Parathyroid adenoma (tissue), 2 donors: ENCODE data around the gene LLGL1.

Experiments
- H2AFZ ChIP-seq: fragments of 300-600 bp; sonication (generic); one replicate; pipeline ENCODE4 v1.7.0; 2017; ENCODE audit warnings: antibody characterized with exemption, mild to moderate bottlenecking
- H3K27ac ChIP-seq: fragments of 300-600 bp; sonication (generic); one replicate; pipeline ENCODE4 v1.7.0; 2017
- H3K27me3 ChIP-seq: fragments of 300-600 bp; sonication (generic); one replicate; pipeline ENCODE4 v1.7.0; 2017; ENCODE audit warnings: low read length; ENCODE audit not compliant: control insufficient read depth, insufficient read depth
- H3K36me3 ChIP-seq: fragments of 300-600 bp; sonication (generic); one replicate; pipeline ENCODE4 v1.7.0; 2017; ENCODE audit warnings: low read length; ENCODE audit not compliant: control insufficient read depth, insufficient read depth
- H3K4me1 ChIP-seq: fragments of 300-600 bp; sonication (generic); one replicate; pipeline ENCODE4 v1.7.0; 2017; ENCODE audit warnings: control low read depth
- H3K4me2 ChIP-seq: fragments of 300-600 bp; sonication (generic); one replicate; pipeline ENCODE4 v1.7.0; 2017; ENCODE audit warnings: low read length
- H3K4me3 ChIP-seq: fragments of 300-600 bp; sonication (generic); one replicate; pipeline ENCODE4 v1.7.0; 2017; ENCODE audit warnings: low read depth, low read length
- H3K79me2 ChIP-seq: fragments of 300-600 bp; sonication (generic); one replicate; pipeline ENCODE4 v1.7.0; 2017; ENCODE audit warnings: control low read depth
- H3K9ac ChIP-seq: fragments of 300-600 bp; sonication (generic); one replicate; pipeline ENCODE4 v1.7.0; 2017; ENCODE audit warnings: mild to moderate bottlenecking
- H3K9me3 ChIP-seq: fragments of 300-600 bp; sonication (generic); one replicate; pipeline ENCODE4 v1.7.0; 2017; ENCODE audit warnings: low read length; ENCODE audit not compliant: control insufficient read depth
- TF ChIP-seq, protein P1 (sequence below): fragments of 300-600 bp; sonication (generic); IDR thresholded peaks from one replicate; pipeline ENCODE4 v1.7.0; 2017; ENCODE audit warnings: antibody characterized with exemption, mild to moderate bottlenecking
- donor health status: primary hyperparathyroidism.

The LLGL1 gene

DNA sequence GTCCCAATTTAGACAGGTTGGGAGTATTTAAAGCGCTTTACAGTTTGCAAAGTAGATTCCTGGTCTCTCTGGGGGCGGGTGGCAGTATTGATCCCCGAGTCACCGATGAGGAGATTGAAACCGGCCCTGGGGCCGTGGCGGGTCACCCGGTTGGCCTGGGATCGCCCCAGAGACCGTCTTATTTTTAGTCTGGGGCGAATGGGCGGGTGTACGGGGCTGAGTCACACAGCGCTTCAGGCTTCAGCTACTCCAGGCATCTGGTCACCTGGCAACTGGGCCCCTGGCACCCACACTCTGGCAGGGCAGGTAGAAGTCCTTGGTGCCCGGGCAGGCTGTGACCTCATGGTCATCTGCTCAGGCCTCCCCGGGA, 35.7 kb downstream of the LLGL1 start:
- Histone ChIP-seq H3K4me1 (peaks cover 26% of the 10 kb centered on the region), H2AFZ (peak overlapping the region; percentile 90), H3K9ac (peak overlapping the region; percentile 78), H3K36me3 (no peaks in the 10 kb centered on the region), H3K27ac (peak overlapping the region; percentile 97), H3K27me3 (no peaks in the 10 kb centered on the region), H3K4me2 (peak overlapping the region; percentile 97), H3K4me3 (peak overlapping the region; percentile 92), H3K9me3 (no peaks in the 10 kb centered on the region), H3K79me2 (peaks cover 39% of the 10 kb centered on the region)
- TF ChIP-seq, protein P1, sequence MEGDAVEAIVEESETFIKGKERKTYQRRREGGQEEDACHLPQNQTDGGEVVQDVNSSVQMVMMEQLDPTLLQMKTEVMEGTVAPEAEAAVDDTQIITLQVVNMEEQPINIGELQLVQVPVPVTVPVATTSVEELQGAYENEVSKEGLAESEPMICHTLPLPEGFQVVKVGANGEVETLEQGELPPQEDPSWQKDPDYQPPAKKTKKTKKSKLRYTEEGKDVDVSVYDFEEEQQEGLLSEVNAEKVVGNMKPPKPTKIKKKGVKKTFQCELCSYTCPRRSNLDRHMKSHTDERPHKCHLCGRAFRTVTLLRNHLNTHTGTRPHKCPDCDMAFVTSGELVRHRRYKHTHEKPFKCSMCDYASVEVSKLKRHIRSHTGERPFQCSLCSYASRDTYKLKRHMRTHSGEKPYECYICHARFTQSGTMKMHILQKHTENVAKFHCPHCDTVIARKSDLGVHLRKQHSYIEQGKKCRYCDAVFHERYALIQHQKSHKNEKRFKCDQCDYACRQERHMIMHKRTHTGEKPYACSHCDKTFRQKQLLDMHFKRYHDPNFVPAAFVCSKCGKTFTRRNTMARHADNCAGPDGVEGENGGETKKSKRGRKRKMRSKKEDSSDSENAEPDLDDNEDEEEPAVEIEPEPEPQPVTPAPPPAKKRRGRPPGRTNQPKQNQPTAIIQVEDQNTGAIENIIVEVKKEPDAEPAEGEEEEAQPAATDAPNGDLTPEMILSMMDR = no peak

GRCh38 chr17:18261659-18262058, 36.2 kb downstream of the LLGL1 start:
- Histone ChIP-seq H3K36me3 (no peaks in the 10 kb centered on the region), H3K4me3 (peak overlapping the region; percentile 92), H3K4me2 (peak overlapping the region; percentile 97), H3K27ac (peak overlapping the region; percentile 97), H3K9me3 (no peaks in the 10 kb centered on the region), H3K27me3 (no peaks in the 10 kb centered on the region), H3K9ac (peak overlapping the region; percentile 78), H3K79me2 (peaks cover 35% of the 10 kb centered on the region), H3K4me1 (peaks cover 25% of the 10 kb centered on the region), H2AFZ (no peak overlapping the region)
- TF ChIP-seq, protein P1 = no peak

DNA sequence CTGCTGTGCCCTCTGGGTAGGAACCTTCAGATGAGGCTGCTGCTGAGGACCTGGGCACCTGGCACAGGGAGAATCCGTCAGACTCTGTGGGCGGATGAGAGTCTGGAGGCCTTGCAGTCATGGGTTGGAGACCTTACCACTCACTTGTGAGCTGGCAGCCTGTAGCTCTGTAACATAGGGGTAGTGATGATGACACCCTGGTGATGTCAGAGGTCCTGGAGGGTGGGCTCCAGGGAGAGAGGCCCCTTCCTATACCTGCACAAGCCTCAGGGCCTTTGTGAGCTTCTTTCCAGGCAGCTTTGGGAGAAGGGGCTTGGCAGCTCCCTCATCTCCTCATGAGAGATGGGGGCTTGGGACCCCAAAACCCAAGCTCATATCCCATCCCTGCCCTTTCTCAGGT, 36.7 kb downstream of the LLGL1 start:
- H3K9me3 ChIP-seq = no peaks in the 10 kb centered on the region
- no peak overlapping the region for H3K9ac ChIP-seq
- H3K27me3 ChIP-seq = no peaks in the 10 kb centered on the region
- H3K27ac ChIP-seq = peak overlapping the region; percentile 97
- no peak overlapping the region for H2AFZ ChIP-seq
- peaks cover 30% of the 10 kb centered on the region for H3K79me2 ChIP-seq
- peaks cover 21% of the 10 kb centered on the region for H3K4me1 ChIP-seq
- peak overlapping the region; percentile 97 for H3K4me2 ChIP-seq
- H3K4me3 ChIP-seq = peak overlapping the region; percentile 92
- TF ChIP-seq, protein P1 = no peak
- H3K36me3 ChIP-seq = no peaks in the 10 kb centered on the region

GRCh38 chr17:18262641-18263040, 37.2 kb downstream of the LLGL1 start:
- H3K4me2 ChIP-seq = no peak overlapping the region
- peaks cover 25% of the 10 kb centered on the region for H3K79me2 ChIP-seq
- TF ChIP-seq, protein P1 = no peak
- no peaks in the 10 kb centered on the region for H3K27me3 ChIP-seq
- no peak overlapping the region for H3K9ac ChIP-seq
- peaks cover 17% of the 10 kb centered on the region for H3K4me1 ChIP-seq
- H3K4me3 ChIP-seq = no peak overlapping the region
- H2AFZ ChIP-seq = no peak overlapping the region
- no peaks in the 10 kb centered on the region for H3K36me3 ChIP-seq
- H3K27ac ChIP-seq = peak overlapping the region; percentile 97
- H3K9me3 ChIP-seq = no peaks in the 10 kb centered on the region

DNA sequence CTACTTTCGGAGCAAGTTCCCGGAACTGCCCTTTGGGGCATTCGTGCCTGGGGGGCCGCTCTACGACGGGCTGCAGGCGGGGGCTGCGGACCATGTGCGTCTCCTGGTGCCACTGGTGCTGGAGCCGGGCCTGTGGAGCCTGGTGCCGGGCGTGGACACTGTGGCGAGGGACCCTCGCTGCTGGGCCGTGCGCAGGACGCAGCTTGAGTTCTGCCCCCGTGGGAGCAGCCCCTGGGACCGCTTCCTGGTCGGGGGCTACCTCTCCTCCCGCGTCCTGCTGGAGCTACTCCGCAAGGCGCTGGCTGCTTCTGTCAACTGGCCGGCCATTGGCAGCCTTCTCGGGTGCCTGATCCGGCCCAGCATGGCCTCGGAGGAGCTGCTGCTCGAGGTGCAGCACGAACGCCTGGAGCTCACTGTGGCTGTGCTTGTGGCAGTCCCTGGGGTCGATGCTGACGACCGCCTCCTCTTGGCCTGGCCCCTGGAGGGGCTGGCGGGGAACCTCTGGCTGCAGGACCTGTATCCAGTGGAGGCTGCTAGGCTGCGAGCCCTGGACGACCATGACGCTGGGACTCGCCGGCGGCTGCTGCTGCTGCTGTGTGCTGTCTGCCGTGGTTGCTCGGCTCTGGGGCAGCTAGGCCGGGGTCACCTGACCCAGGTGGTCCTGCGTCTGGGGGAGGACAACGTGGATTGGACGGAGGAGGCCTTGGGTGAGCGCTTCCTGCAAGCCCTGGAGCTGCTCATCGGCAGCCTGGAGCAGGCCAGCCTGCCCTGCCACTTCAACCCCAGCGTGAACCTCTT, 38.6 kb downstream of the LLGL1 start:
- peaks cover 25% of the 10 kb centered on the region for H3K79me2 ChIP-seq
- no peak overlapping the region for H3K9ac ChIP-seq
- no peaks in the 10 kb centered on the region for H3K27me3 ChIP-seq
- no peak overlapping the region for H3K4me2 ChIP-seq
- H3K9me3 ChIP-seq = no peaks in the 10 kb centered on the region
- H3K36me3 ChIP-seq = no peaks in the 10 kb centered on the region
- TF ChIP-seq, protein P1 = no peak
- H2AFZ ChIP-seq = no peak overlapping the region
- no peak overlapping the region for H3K27ac ChIP-seq
- peaks cover 14% of the 10 kb centered on the region for H3K4me1 ChIP-seq
- H3K4me3 ChIP-seq = no peak overlapping the region
